HuH-7.5 (cell line): Measurements from ENCODE around the gene DGCR2.

Source experiments
- DNase-seq: peaks from one replicate; pipeline ENCODE4 v3.0.0; 2011; ENCODE audit warnings: low spot score

Gene DGCR2

DNA sequence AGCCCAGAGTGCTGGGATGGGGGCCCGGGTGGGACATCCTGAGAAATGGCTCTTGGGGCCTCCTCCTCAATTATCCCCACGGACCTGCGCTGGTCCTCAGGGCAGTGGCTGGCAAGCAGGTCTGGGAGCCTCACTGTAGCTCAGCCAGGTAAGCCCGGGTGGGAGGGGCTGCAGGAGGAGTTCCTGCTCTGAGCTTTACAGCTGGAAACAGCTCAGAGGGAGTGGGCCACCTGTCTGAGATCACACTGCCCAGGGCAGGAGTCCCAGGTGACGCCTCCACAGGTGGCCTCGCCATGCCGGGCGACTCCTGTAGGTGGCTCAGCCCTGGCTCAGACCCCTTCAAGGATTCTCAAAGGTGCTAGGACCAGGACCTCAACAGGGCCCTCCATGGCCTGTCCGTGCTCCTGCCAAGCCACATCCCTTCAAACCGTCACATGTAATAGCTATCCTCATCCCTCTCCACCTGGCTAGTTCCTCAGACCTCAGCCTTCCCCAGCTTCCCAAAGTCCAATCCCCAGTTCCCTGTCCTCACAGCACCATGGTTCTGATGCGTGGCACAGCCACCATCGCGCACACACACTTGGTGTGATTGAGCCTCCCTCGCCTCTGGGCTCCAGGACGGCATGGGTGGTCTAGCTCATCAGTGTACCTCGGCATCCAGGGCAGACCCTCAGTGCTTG, 5.3 kb upstream of the DGCR2 start:
- DNase-seq: no peak

DNA sequence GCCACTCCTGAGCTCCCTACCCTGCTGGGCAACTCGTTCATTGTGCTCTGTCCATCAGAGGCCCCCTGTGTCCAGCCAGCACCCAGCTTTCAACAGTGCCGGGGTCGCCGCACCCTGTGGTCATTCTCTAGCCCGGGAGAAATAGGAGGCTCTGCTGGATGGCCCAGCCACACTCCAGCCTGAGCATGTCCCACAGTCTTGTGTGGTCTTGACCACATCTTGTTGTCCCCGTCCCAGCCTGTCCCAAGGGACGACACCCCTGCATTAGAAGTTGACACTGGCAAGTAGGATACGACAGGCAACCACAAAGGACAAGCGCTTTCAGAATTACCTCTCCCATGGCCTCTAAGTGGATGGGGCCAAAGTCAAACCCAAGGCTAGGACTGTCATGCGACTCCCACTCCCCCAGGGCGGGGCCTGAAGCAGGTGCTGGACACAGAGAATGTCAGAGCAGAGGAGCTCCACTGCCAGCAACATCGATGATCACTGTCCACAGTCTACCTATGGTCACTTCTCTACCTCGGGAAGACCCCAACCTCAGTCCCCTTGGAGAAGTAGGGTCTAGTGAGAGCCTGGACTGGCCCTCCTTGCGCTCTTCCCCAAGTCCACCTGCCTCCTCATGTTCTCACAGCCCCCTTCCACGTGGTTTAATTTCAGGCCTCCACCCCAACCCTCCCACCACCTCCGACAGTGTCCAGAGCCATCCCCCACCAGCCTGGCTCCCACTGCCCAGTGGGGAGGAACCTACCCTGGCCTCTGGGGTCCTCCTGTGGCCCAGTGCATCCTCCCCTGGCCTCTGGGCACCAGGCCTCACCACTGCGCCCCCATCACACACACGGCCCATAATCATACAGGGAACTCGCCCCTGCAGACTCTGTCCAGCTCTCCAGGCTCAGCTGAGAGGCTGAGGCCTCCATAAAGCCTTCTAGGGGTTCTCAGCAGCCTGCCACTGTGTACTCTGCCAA, 4.4 kb upstream of the DGCR2 start:
- DNase-seq: no peak

- DNase-seq: no peak
Observed at GRCh38 chr22:19125474-19126308, 3.5 kb upstream of the DGCR2 start.

DNA sequence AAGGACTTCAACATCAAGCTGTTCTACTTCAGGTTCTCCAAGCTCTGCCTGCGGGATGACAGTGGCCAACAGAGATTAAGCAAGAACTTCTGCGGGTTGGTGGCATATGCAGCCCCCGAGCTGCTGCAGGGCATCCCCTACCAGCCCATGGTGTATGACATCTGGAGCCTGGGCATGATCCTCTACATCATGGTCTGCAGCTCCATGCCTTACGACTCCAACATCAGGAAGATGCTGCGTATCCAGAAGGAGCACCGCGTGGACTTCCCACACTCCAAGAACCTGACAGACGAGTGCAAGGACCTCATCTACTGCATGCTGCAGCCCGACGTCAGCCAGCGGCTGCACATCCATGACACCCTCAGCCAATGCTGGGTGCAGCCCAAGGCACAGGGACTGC, 2.8 kb upstream of the DGCR2 start:
- no peak for DNase-seq

DNA sequence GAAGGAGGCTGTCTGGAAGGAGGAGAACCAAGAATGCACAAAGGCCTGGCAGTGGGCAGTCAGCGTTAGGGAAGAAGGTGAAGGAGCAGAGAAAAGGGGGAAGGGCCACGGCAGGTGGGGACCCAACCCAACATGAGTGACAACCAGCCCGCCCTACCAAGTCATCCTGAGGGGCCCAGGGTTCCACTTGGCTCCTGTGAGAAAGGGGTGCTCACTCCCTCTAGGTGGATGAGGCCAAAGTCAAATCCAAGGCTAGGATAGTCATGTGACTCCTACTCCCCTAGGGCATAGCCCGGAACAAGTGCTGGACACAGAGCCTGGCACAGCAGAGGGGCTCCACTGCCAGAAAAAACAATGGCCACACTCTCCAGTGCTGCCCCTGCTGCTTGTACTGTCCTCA, 2.2 kb upstream of the DGCR2 start:
- DNase-seq: no peak

DNA sequence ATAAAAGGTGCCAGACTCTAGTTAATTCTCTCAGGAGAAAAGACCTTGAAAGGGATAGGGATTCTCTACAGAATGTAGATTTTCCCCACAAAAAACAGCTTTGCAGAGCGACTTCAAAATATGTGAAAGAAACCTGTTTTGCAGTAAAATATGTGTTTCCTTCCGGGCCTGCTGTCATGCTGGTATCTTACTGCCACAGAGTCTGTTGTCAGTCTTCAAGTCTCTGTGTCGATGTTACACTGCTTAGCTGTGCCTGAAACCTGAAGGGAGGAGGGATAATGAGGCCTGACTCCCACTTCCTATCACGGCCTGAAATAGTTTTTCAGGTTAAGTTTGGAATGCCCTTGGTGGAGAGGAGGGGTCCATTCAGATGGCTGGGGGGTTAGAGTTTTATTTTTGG, 1.7 kb upstream of the DGCR2 start:
- DNase-seq: no peak

GRCh38 chr22:19122752-19123492, 710 bp upstream of the DGCR2 start:
- peak; percentile 66 for DNase-seq

DNA sequence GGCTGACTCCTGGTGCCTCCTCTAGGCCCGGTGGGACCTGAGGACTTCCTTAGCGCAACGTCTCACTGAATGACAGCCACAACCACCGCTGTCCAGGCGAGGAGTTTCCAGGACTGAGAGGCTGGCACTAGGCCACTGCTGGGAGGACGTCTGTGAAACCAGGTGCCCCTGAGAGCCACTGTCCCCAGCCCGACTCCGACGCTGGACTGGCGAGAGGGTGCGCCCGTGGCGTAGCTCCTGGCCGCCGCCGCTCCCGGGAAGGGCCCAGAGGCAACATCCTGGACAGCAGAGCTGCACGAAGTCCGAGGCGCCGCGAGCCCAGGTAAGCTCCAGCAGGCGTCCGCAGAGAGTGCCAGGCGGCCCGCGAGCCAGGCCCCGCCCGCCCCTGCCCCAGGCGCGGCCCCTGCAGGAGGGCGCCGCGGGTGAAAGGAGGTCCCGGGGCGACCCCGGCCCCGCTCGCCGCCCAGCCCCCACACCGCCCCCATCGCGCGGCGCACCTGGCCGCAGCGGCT, 525 bp downstream of the DGCR2 start:
- DNase-seq: peak; percentile 56

DNA sequence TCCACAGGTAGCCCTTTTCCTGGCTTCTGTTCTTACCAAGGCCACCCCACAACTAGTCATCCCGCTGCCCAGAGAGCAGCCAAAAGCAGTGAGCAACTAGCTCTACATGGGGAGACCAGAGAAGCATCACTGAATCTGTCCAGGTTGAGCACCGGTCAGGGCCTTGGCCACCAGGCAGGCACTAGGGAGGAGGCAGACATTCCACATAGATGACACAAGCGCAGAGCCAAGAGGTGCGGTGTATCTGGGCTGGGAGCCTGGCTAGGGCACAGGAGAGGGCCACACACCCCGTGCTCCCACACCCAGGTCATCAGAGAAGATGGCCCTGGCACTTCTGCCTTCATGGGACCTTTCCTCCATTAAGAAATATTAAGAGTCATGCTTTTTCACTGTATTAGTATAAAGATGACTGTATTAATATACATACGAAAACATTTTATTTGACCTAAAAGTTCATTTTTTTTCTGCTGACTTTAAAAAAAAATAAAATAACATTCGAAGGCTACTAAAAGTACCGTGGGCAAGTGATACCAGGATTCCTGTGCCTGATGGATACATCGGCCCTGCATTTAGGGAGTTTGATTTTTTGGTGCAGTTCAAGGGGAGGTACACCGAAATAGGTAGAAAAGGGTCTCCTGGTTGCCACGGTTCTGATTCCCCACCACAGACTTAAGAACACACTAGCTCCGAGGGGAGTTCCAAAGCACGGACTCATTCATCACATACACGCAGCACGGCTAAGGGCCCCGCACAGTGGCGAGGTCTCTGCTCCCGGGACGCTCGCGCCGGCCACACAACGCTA, 1.2 kb downstream of the DGCR2 start:
- DNase-seq: peak; percentile 88

DNA sequence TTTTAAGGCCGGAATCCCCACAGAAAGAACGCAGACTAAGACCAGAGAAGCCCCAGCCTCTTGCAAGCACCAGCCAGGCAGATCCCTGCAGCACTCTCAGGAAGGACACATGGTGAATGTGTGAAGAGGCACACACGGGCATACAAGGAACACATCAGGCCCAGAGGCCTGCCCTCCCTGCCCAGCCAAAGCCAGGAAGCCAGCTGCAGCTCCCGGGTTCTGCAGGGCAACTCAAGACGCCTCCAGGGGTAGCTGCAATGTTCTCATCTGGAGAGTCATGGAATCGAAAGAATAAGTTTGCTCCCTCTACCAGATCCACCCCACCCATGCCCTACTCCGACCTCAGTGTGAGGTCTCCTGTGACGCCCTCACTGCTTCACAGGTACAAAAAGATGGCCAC, 2.3 kb downstream of the DGCR2 start:
- DNase-seq: no peak

DNA sequence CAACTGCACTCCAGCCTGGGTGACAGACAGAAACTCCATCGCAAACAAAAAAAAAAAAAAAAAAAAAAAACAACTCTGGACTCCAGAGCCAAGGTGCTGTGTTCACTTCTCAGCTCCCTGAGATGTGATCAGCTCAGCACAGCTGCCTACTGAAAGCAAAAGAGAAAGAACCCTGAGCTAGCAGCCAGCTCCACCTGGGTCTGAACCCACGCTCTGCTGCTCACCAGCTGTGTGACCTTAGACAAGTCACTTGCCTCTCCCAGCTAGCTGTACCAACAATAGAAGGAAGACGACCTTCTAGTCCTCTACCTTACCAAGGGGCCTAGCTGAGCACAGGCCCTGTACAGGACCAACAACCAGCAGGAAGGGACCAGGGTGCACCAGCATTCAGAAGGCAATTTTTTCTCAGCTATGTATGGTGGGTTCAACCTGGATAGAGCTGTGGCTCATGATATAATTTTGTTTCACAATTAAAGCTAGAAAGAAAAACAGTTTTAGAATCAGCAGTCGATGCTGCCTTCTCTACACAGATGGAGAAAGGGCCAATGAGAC, 3.8 kb downstream of the DGCR2 start:
- no peak for DNase-seq

- DNase-seq: no peak
Observed at GRCh38 chr22:19117111-19117512, 5.1 kb downstream of the DGCR2 start.

- no peak for DNase-seq
Observed at GRCh38 chr22:19115628-19116027, 6.6 kb downstream of the DGCR2 start.

- no peak for DNase-seq
Observed at GRCh38 chr22:19114984-19115552, 7.1 kb downstream of the DGCR2 start.

GRCh38 chr22:19113429-19113828, 8.8 kb downstream of the DGCR2 start:
- DNase-seq: no peak

- DNase-seq: no peak
Observed at GRCh38 chr22:19111584-19111983, 10.6 kb downstream of the DGCR2 start.

- DNase-seq: no peak
Observed at GRCh38 chr22:19111140-19111539, 11.1 kb downstream of the DGCR2 start.

GRCh38 chr22:19110646-19111045, 11.6 kb downstream of the DGCR2 start:
- DNase-seq: no peak

DNA sequence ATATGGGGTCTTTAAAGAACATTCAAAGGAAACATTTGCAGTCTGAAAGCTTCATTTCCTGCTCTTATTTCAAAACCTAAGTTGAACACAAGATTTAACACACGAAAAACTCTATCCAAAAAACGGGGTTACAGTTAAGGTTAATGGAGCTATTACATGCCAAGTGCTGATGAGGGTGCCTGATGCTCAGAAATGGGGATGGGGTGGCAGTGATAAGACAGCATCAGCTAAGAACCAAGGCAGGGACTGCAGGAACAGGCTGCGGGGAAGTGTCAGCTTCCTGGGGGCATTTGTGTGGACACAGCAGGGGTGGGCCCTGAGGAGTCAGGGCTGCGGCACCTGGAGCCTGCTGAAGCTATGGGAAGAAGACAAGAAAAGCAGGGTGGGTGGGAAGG, 12.2 kb downstream of the DGCR2 start:
- DNase-seq: no peak
